ENCODE measurements around the gene NSG1. TPM values are rescaled to one million over a fixed set of nuclear protein-coding genes. Genes with fewer than 3 reads are reported as not detected.

The NSG1 gene
- total RNA-seq, 1 donor from 2014 or later, result 2.4 TPM

- TF ChIP-seq, protein P1, sequence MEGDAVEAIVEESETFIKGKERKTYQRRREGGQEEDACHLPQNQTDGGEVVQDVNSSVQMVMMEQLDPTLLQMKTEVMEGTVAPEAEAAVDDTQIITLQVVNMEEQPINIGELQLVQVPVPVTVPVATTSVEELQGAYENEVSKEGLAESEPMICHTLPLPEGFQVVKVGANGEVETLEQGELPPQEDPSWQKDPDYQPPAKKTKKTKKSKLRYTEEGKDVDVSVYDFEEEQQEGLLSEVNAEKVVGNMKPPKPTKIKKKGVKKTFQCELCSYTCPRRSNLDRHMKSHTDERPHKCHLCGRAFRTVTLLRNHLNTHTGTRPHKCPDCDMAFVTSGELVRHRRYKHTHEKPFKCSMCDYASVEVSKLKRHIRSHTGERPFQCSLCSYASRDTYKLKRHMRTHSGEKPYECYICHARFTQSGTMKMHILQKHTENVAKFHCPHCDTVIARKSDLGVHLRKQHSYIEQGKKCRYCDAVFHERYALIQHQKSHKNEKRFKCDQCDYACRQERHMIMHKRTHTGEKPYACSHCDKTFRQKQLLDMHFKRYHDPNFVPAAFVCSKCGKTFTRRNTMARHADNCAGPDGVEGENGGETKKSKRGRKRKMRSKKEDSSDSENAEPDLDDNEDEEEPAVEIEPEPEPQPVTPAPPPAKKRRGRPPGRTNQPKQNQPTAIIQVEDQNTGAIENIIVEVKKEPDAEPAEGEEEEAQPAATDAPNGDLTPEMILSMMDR (IDR thresholded peaks at IDR 0.05; ENCODE audit: insufficient read depth, low read length, severe bottlenecking), result peak; percentile 2
These were observed 586 bp upstream of the NSG1 start for GRCh38 chr4:4386296-4386735.

GRCh38 chr4:4387531-4388310 is 819 bp downstream of the NSG1 start:
- Histone ChIP-seq H3K4me3 (ENCODE audit: low read depth, low read length) (peak overlapping the region; percentile 60), H3K36me3 (ENCODE audit: control insufficient read depth, insufficient read depth, low read length) (peaks cover 2% of the 10 kb centered on the region), H3K27me3 (ENCODE audit: control insufficient read depth, insufficient read depth, low read length) (no peaks in the 10 kb centered on the region)
- no peak for FAIRE-seq
- no peak for DNase-seq (ENCODE audit: low read depth)
- TF ChIP-seq, protein P1 (IDR thresholded peaks at IDR 0.05; ENCODE audit: insufficient read depth, low read length, severe bottlenecking), result no peak

More at GRCh38 chr4:4386296-4386735, 586 bp upstream of the NSG1 start:
- Histone ChIP-seq H3K27me3 (ENCODE audit: control insufficient read depth, insufficient read depth, low read length) (no peaks in the 10 kb centered on the region), H3K36me3 (ENCODE audit: control insufficient read depth, insufficient read depth, low read length) (no peaks in the 10 kb centered on the region), H3K4me3 (ENCODE audit: low read depth, low read length) (peak overlapping the region; percentile 60)
- peak; percentile 22 for DNase-seq (ENCODE audit: low read depth)
- FAIRE-seq, result no peak

- H3K27me3 ChIP-seq (ENCODE audit: control insufficient read depth, insufficient read depth, low read length), result no peaks in the 10 kb centered on the region
- TF ChIP-seq, protein P1 (IDR thresholded peaks at IDR 0.05; ENCODE audit: insufficient read depth, low read length, severe bottlenecking), result no peak
- peak; percentile 9 for DNase-seq (ENCODE audit: low read depth)
- FAIRE-seq, result no peak
- H3K36me3 ChIP-seq (ENCODE audit: control insufficient read depth, insufficient read depth, low read length), result peaks cover 7% of the 10 kb centered on the region
- peak overlapping the region; percentile 60 for H3K4me3 ChIP-seq (ENCODE audit: low read depth, low read length)
These were observed 1.4 kb downstream of the NSG1 start for GRCh38 chr4:4388311-4388790.

DNA sequence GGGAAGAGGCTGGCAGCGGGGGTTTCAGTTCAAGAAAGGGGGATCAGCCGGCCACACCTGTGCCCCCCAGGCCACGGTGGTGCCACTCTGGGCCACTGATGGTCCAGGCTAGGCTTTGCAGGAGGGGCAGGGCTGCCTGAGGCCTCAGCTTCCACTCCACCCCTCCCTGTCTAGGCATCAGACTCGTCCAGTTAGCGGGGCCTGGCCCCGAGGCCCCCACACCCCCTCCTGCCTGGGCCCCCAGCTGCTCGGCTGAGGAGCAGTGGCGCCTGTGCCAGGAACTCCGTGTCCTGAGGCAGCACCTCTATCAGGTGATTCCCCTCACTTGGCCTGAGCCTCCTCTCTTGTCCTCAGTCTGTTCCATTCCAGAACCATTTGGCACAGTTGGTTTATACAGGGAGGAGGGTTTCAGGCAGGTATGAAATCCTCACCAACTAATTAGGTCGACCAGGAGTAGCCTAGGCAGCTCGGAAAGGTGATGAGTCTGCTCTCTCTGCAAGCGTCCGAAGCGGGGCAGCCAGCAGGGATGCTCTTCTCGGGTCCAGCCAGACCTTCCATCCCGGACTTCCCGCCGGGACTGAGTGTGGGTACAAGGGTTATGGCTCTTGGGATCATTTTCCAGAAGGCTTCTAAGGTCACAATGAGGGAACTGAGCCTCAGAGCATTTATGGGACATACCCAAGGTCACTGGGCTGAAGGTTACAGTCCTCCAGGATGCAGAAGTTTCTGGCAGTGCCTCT is 2.1 kb downstream of the NSG1 start:
- Histone ChIP-seq H3K4me3 (ENCODE audit: low read depth, low read length) (no peak overlapping the region), H3K27me3 (ENCODE audit: control insufficient read depth, insufficient read depth, low read length) (no peaks in the 10 kb centered on the region), H3K36me3 (ENCODE audit: control insufficient read depth, insufficient read depth, low read length) (peaks cover 8% of the 10 kb centered on the region)
- FAIRE-seq (no peak), DNase-seq (ENCODE audit: low read depth) (no peak)
- TF ChIP-seq, protein P1 (IDR thresholded peaks at IDR 0.05; ENCODE audit: insufficient read depth, low read length, severe bottlenecking), result no peak

GRCh38 chr4:4390046-4390445 is 3.1 kb downstream of the NSG1 start:
- no peak overlapping the region for H3K4me3 ChIP-seq (ENCODE audit: low read depth, low read length)
- TF ChIP-seq, protein P1 (IDR thresholded peaks at IDR 0.05; ENCODE audit: insufficient read depth, low read length, severe bottlenecking), result no peak

More at GRCh38 chr4:4390046-4390445, 3.1 kb downstream of the NSG1 start:
- Histone ChIP-seq H3K27me3 (ENCODE audit: control insufficient read depth, insufficient read depth, low read length) (no peaks in the 10 kb centered on the region), H3K36me3 (ENCODE audit: control insufficient read depth, insufficient read depth, low read length) (peaks cover 8% of the 10 kb centered on the region)
- no peak for FAIRE-seq
- DNase-seq (ENCODE audit: low read depth), result no peak
